DMS53 (cell line): ENCODE results near the gene GINS3.

Experiments
- DNase-seq: peaks from one replicate; lab custom pipeline; 2025; lab: John Stamatoyannopoulos, UW

Gene GINS3

GRCh38 chr16:58425756-58426494, 33.7 kb downstream of the GINS3 start:
- no peak for DNase-seq

DNA sequence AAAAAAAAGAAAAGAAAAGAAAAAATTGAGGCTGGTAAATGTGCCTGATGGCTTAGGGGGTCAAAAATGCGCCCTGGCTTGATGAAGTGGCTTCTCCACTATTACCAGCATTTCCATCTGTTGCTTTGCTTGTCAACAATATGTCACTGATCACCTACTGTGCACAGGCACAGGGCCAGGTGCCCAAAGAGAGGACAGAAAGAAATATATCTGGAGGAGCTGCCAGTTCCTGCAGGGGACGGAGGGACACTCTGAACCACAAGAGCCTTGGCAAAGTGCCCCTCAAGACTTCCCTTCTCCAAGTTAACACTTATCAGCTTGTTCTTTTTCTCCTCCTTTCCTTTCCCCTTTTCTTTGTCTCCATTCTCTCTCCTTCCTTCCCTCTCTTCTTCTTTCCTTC, 34.7 kb downstream of the GINS3 start:
- DNase-seq, result no peak

GRCh38 chr16:58428621-58429542, 36.6 kb downstream of the GINS3 start:
- no peak for DNase-seq

DNA sequence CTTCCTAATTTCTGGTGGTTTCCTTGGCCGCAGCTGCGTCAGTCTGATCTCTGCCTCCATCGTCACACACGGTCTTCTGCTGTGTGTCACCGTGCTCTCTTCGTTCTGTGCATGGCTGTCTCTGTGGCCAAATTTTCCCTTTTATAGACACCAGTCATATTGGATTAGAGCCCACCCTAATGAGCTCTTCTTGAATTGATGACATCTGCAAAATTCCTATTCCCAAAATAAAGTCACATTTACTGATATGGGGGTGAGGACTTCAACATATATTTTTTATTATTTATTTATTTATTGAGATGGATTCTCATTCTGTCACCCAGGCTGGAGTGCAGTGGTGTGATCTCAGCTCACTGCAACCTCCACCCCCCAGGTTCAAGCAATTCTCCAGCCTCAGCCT, 38.4 kb downstream of the GINS3 start:
- no peak for DNase-seq

DNA sequence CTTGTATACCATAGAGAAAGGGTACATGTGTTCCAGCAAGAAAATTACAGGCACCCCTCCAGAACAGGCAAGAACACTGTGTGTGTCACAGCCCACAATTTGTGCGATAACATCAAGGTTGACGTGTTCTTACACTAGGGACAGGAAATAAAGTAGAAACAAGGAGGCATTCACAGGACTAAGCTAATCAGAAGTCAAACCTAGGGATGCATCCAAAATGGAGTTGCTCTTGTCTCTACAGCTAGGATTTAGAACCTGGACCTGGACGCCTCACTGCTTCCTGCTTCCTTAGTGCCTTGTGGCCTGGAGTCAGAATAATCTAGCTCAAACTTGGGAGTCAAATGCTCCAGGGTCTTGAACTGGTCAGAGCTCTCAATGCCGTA, 41.3 kb downstream of the GINS3 start:
- DNase-seq, result no peak

DNA sequence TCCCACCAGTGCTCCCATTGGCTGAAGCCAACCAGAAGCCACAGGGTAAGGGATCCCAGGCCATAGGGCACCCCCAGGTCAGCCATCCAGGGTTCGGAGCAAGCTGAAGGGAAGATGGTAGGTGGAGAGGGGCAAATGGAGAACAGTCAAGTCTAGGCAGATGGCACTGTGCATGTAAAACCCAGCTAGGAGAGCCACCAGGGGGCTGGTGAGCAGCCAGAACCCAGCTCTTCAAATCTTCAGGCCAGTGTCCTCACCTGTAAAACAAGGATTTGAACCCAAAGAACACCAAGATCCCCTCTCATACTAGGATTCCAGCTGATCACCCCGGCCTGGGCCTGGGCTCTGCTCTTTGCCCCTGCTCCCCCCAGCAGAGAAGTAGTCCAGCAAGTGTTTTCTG, 43.5 kb downstream of the GINS3 start:
- DNase-seq, result peak; percentile 6

GRCh38 chr16:58440131-58440530, 47.9 kb downstream of the GINS3 start:
- no peak for DNase-seq

- no peak for DNase-seq
Measured at GRCh38 chr16:58442547-58442946, 50.3 kb downstream of the GINS3 start.

DNA sequence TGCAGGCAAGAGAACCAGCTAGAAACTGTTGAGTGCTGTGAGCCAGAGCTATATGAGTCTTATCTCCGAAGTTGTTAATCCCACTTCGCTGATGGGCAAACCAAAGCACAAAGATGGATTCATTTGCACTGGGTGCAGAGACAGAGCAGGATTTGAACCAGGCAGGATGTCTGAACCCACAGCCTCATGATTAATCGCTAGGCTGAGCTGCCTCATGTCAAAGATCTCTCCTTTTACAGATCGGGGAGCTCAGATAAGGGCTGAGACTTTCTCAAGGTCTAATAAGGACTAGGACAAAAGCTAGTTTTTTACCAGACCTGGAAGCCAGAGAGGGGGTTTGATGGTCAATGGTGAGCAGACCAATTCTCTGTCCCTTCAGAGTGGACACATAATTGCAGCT, 51.5 kb downstream of the GINS3 start:
- no peak for DNase-seq

GRCh38 chr16:58444265-58444664, 52.0 kb downstream of the GINS3 start:
- DNase-seq, result no peak

- DNase-seq, result no peak
Measured at GRCh38 chr16:58448890-58449289, 56.6 kb downstream of the GINS3 start.

DNA sequence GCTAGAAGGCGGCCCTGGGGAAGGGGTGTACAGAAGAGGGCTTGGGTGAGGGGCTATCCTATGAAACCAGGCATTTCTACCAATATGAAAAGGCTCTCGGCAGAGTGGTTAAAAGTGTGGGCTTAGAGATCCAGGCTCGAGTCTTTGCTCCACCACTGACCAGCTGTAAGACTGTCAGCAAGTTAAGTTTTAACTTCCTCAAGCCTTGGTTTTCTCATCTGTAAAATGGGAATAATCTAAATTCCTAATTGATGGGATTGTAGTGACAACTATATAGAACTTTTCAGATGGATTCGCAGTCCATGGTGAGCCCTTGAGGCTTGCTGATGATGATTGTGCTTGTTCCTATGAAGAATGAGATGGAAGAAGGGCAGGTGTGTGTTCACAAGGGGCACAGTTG, 57.0 kb downstream of the GINS3 start:
- DNase-seq, result no peak

DNA sequence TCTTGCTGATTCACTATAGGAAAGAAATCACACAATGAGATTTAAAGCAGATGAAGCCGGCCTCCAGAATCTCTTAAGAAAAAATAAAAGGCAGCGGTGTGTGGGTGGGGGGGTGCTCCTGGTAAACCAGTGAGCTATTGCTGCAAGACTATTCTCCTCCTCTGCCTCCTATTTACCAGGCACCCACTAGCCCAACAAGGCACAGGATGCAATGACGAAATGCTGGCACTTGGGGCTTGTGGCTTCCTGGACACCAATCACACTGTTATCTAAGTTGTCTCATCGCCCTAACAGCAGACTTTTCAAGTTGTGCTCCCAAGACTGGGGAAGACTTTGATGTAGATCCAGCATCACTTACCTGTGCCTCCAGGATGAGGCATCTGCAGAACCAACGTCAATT, 57.5 kb downstream of the GINS3 start:
- DNase-seq, result no peak

GRCh38 chr16:58450590-58450989, 58.3 kb downstream of the GINS3 start:
- DNase-seq, result no peak

DNA sequence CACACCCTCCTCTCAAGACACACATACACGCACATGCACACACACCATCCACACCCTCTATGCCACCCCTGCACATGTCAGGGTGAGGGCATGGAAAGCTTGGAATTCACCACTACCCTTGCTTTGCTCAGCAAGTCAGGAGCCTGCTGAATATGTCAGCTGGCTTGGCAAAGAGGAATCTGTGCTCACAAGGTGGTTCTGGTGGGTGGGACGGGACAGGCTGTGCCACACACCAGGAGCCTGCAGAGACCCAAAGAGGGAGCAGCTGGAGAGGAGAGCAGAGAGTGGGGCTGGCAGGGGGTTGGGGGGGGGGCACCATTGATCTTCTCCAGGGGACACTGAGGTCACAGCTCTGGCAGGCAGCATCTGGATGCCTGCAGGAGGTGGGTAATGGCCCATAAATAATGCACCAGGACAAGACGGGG, 59.0 kb downstream of the GINS3 start:
- DNase-seq, result no peak

GRCh38 chr16:58451945-58452401, 59.7 kb downstream of the GINS3 start:
- DNase-seq, result no peak

GRCh38 chr16:58452640-58453039, 60.4 kb downstream of the GINS3 start:
- DNase-seq, result no peak

- DNase-seq, result no peak
Measured at GRCh38 chr16:58454178-58454577, 61.9 kb downstream of the GINS3 start.

GRCh38 chr16:58454856-58455255, 62.6 kb downstream of the GINS3 start:
- DNase-seq, result no peak
